ENCODE measurements around the gene ADCY1. TPM values are rescaled to one million over a fixed set of nuclear protein-coding genes. Genes with fewer than 3 reads are reported as not detected.

ADCY1 gene
- total RNA-seq, 4 donors from 2014 or later, result under 0.01 to 4.3 (median 4.1) TPM; not detected in 1

GRCh38 chr7:45663965-45664633 lies 89.9 kb downstream of the ADCY1 start:
- Histone ChIP-seq H3K4me1 (no peaks in the 10 kb centered on the region), H3K27ac (no peak overlapping the region), H3K9me3 (no peaks in the 10 kb centered on the region), H3K4me3 (no peak overlapping the region), H3K27me3 (no peaks in the 10 kb centered on the region), H3K36me3 (no peaks in the 10 kb centered on the region)
- intact Hi-C loops (cut with DNase I; ENCODE audit: low total_unique reads), result no loop called here
- DNase-seq, result no peak
- TF ChIP-seq CTCF (IDR thresholded peaks at IDR 0.05) (no peak), POLR2A (IDR thresholded peaks at IDR 0.05) (no peak)

- H3K4me1 ChIP-seq, result no peaks in the 10 kb centered on the region
- no peaks in the 10 kb centered on the region for H3K9me3 ChIP-seq
- no peaks in the 10 kb centered on the region for H3K36me3 ChIP-seq
- H3K27me3 ChIP-seq, result no peaks in the 10 kb centered on the region
- no peak overlapping the region for H3K27ac ChIP-seq
- DNase-seq, result no peak
- no peak overlapping the region for H3K4me3 ChIP-seq
- intact Hi-C loops (cut with DNase I; ENCODE audit: low total_unique reads), result no loop called here
- no peak for TF ChIP-seq POLR2A (IDR thresholded peaks at IDR 0.05)
These were observed 91.0 kb downstream of the ADCY1 start for GRCh38 chr7:45665172-45665571.

- DNase-seq, result no peak
- Histone ChIP-seq H3K9me3 (no peaks in the 10 kb centered on the region), H3K4me1 (no peaks in the 10 kb centered on the region), H3K4me3 (no peak overlapping the region), H3K36me3 (no peaks in the 10 kb centered on the region), H3K27ac (no peak overlapping the region), H3K27me3 (no peaks in the 10 kb centered on the region)
- TF ChIP-seq CTCF (IDR thresholded peaks at IDR 0.05) (no peak), POLR2A (IDR thresholded peaks at IDR 0.05) (no peak)
- intact Hi-C loops (cut with DNase I; ENCODE audit: low total_unique reads), result no loop called here
These were observed 96.1 kb downstream of the ADCY1 start for GRCh38 chr7:45670227-45670626.

- Histone ChIP-seq H3K4me3 (no peak overlapping the region), H3K36me3 (no peaks in the 10 kb centered on the region), H3K9me3 (no peaks in the 10 kb centered on the region), H3K27me3 (no peaks in the 10 kb centered on the region), H3K4me1 (no peaks in the 10 kb centered on the region), H3K27ac (no peak overlapping the region)
- TF ChIP-seq POLR2A (IDR thresholded peaks at IDR 0.05) (no peak), CTCF (IDR thresholded peaks at IDR 0.05) (no peak)
- DNase-seq, result no peak
- intact Hi-C loops (cut with DNase I; ENCODE audit: low total_unique reads), result no loop called here
These were observed 96.5 kb downstream of the ADCY1 start for GRCh38 chr7:45670717-45671116.

- no peak for DNase-seq
- Histone ChIP-seq H3K4me3 (no peak overlapping the region), H3K9me3 (no peaks in the 10 kb centered on the region), H3K4me1 (no peaks in the 10 kb centered on the region), H3K36me3 (no peaks in the 10 kb centered on the region), H3K27me3 (no peaks in the 10 kb centered on the region), H3K27ac (no peak overlapping the region)
- intact Hi-C loops (cut with DNase I; ENCODE audit: low total_unique reads), result no loop called here
- TF ChIP-seq CTCF (IDR thresholded peaks at IDR 0.05), result no peak
- no peak for TF ChIP-seq POLR2A (IDR thresholded peaks at IDR 0.05)
These were observed 103.2 kb downstream of the ADCY1 start for GRCh38 chr7:45677311-45677900.

All from uterus (tissue), 4 donors.